Measurements from ENCODE around the gene COPE.

COPE gene

DNA sequence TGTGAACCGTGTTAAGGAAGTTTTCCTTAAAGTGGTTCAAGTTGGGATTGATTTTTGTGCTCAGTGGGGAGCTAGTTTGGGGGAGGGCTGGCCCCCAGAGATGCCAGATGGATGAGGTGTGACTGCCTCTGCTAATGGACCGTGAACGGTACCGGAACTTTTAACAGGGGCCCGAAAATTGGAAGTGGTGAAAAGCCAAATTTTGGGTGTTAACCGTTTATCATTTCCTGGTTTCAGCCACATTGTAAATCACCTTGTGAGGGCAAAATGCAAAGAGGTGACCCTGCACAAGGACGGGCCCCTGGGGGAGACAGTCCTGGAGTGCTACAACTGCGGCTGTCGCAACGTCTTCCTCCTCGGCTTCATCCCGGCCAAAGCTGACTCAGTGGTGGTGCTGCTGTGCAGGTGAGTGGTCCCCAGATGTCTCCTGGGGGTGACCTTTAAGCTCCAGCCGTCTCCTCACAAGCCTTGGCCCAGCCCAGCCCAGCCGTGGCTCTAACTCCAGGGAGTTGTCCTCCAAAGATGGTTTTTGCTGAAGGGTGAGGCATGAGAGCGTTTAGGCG lies 69.3 kb downstream of the COPE start:
- TF ChIP-seq, protein P1, sequence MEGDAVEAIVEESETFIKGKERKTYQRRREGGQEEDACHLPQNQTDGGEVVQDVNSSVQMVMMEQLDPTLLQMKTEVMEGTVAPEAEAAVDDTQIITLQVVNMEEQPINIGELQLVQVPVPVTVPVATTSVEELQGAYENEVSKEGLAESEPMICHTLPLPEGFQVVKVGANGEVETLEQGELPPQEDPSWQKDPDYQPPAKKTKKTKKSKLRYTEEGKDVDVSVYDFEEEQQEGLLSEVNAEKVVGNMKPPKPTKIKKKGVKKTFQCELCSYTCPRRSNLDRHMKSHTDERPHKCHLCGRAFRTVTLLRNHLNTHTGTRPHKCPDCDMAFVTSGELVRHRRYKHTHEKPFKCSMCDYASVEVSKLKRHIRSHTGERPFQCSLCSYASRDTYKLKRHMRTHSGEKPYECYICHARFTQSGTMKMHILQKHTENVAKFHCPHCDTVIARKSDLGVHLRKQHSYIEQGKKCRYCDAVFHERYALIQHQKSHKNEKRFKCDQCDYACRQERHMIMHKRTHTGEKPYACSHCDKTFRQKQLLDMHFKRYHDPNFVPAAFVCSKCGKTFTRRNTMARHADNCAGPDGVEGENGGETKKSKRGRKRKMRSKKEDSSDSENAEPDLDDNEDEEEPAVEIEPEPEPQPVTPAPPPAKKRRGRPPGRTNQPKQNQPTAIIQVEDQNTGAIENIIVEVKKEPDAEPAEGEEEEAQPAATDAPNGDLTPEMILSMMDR (IDR thresholded peaks at IDR 0.05; ENCODE audit: low read depth, low read length), result no peak
- DNase-seq (ENCODE audit: low read depth in 2 of 2), result no peak
- H3K4me3 ChIP-seq (replicated peaks in 1 of 2; ENCODE audit: low read depth in 2 of 2, low read length in 2 of 2), result no peak overlapping the region

Measured in cardiac fibroblast (primary cell).